HepG2 (cell line): ENCODE results near the gene OGFOD3. TPM values are rescaled to one million over a fixed set of nuclear protein-coding genes. Genes with fewer than 3 reads are reported as not detected.
A peak's percentile ranks its signal among the peaks of the same experiment; 100 is the strongest.

Experiments used
- KLF6 ChIP-seq: IDR thresholded peaks from 2 replicates; pipeline ENCODE4 v1.8.0; 2016; ENCODE audit warnings: missing biosample characterization, missing genetic modification reagents
- NCOA2 ChIP-seq: sonication (generic); formaldehyde crosslinking; IDR thresholded peaks from 2 replicates; pipeline ENCODE4 v1.8.0; 2022; ENCODE audit warnings: inconsistent platforms
- RNF2 ChIP-seq: fragments of 450-650 bp; conservative IDR thresholded peaks from 2 replicates; pipeline ENCODE4 v1.6.1; 2016; ENCODE audit warnings: low read depth
- STAG1 ChIP-seq: sonication (generic); formaldehyde crosslinking; IDR thresholded peaks from 2 replicates; pipeline ENCODE4 v1.4.0; 2020; ENCODE audit warnings: missing genetic modification reagents
- U2AF1 ChIP-seq: fragments of 200-400 bp; formaldehyde crosslinking; optimal IDR thresholded peaks from 2 replicates; pipeline ENCODE3; 2017; ENCODE audit warnings: mild to moderate bottlenecking, low read depth, low read length
- ZNF251 ChIP-seq: sonication (generic); formaldehyde crosslinking; IDR thresholded peaks from 2 replicates; pipeline ENCODE4 v1.9.0; 2021; ENCODE audit warnings: mild to moderate bottlenecking, missing genetic modification reagents
- ZNF484 ChIP-seq: sonication (generic); formaldehyde crosslinking; IDR thresholded peaks from 2 replicates; pipeline ENCODE4 v1.5.1; 2020; ENCODE audit warnings: mild to moderate bottlenecking, low read depth, missing genetic modification reagents, borderline replicate concordance
- ZNF660 ChIP-seq: sonication (generic); formaldehyde crosslinking; IDR thresholded peaks from 2 replicates; pipeline ENCODE4 v1.5.1; 2020; ENCODE audit warnings: mild to moderate bottlenecking, low read depth, missing genetic modification reagents, borderline replicate concordance
- ZNF883 ChIP-seq: sonication (generic); formaldehyde crosslinking; IDR thresholded peaks from 2 replicates; pipeline ENCODE4 v1.5.1; 2020; ENCODE audit warnings: mild to moderate bottlenecking, missing genetic modification reagents; ENCODE audit errors: not compliant biosample characterization
- polyA plus RNA-seq, 8 experiments: library from polyadenylated mRNA; depleted of rRNA in 3 of 8; stranded (reverse) in 7 of 8; unstranded in 1 of 8; fragments of >200 nt; fragmentation: Illumina TruSeq in 4 of 8; extraction: Trizol in 4 of 8; gene quantifications; 2 replicates each; pipeline versions ENCODE4 v1.2.1 to v1.2.3, GENCODE V29; 2011 to 2016; ENCODE audit warnings: low read depth in 4 of 8, missing spikeins in 1 of 8, mixed read lengths in 1 of 8; ENCODE audit not compliant: insufficient read depth in 1 of 8
- total RNA-seq, 5 experiments: library from RNA; depleted of rRNA; stranded (reverse); fragments of >200 nt; fragmentation: Illumina TruSeq; extraction: Trizol; gene quantifications; 2 replicates each; pipeline ENCODE4 v1.2.3, GENCODE V29; 2016; ENCODE audit warnings: low read depth in 1 of 5
- TF ChIP-seq, protein P1 (sequence below): sonication (generic); formaldehyde crosslinking; IDR thresholded peaks from 2 replicates; pipeline ENCODE4 v1.9.0; 2021; ENCODE audit warnings: missing genetic modification reagents, borderline replicate concordance
- TF ChIP-seq, protein P2 (sequence below), 2 experiments: IDR thresholded peaks; 2 replicates each; pipeline ENCODE4 v1.6.1; 2011 to 2012; ENCODE audit warnings: low read length in 2 of 2, borderline replicate concordance in 1 of 2, low read depth in 1 of 2, mild to moderate bottlenecking in 1 of 2, moderate library complexity in 1 of 2
- TF ChIP-seq, protein P3 (sequence below): sonication (generic); formaldehyde crosslinking; IDR thresholded peaks from 2 replicates; pipeline ENCODE4 v1.4.0; 2020; ENCODE audit warnings: missing genetic modification reagents
- TF ChIP-seq, protein P4 (sequence below): sonication (generic); formaldehyde crosslinking; IDR thresholded peaks from 2 replicates; pipeline ENCODE4 v1.4.0; 2020; ENCODE audit warnings: missing genetic modification reagents
- TF ChIP-seq, protein P5 (sequence below): IDR thresholded peaks from 2 replicates; pipeline ENCODE4 v1.6.1; 2018; ENCODE audit warnings: missing genetic modification reagents, mild to moderate bottlenecking, missing compliant biosample characterization
- TF ChIP-seq, protein P6 (sequence below): sonication (generic); formaldehyde crosslinking; IDR thresholded peaks from 2 replicates; pipeline ENCODE4 v1.4.0; 2020; ENCODE audit warnings: missing genetic modification reagents, borderline replicate concordance

OGFOD3 gene
- total and polyA plus RNA-seq, 2 of the 13 experiments (the other 11 are each of a cell fraction or from before 2014, with no cell fraction given): 40.0 to 42.1 TPM

DNA sequence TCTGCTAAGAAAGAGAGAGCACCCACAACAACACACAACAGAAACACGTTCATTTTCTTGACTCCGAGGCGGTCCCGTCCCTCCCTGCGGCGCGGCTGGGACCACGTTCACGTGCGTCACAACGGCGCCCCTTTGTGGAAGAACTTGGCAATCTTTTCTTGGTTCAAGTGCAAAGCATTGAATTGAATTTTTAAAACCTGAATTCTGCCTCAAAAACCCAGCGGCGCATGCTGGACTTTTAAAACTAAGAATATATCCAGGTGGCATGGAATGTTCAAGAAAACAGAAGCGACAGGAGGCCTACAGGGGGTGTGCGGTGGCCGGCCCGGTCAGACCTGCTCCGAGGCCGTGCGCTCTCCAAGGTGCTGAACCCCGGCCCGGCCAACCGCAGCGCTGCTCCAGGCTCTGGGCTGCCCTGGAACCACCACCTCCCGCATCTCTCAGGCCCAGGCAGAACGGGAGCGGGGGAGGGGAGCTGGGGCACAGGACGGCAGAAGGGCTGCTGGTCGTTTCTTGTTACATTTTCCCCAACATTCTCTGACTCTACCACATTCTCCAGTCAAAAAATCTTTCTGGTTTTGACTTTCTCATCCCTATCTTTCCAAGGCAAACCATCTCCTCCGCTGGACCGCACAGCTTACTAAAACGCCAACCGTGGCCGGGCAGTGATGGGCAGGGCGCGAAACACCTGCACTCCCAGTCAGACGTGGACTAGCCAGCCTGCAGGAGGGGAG is 3.7 kb downstream of the OGFOD3 start (continued):
- TF ChIP-seq, protein P1, sequence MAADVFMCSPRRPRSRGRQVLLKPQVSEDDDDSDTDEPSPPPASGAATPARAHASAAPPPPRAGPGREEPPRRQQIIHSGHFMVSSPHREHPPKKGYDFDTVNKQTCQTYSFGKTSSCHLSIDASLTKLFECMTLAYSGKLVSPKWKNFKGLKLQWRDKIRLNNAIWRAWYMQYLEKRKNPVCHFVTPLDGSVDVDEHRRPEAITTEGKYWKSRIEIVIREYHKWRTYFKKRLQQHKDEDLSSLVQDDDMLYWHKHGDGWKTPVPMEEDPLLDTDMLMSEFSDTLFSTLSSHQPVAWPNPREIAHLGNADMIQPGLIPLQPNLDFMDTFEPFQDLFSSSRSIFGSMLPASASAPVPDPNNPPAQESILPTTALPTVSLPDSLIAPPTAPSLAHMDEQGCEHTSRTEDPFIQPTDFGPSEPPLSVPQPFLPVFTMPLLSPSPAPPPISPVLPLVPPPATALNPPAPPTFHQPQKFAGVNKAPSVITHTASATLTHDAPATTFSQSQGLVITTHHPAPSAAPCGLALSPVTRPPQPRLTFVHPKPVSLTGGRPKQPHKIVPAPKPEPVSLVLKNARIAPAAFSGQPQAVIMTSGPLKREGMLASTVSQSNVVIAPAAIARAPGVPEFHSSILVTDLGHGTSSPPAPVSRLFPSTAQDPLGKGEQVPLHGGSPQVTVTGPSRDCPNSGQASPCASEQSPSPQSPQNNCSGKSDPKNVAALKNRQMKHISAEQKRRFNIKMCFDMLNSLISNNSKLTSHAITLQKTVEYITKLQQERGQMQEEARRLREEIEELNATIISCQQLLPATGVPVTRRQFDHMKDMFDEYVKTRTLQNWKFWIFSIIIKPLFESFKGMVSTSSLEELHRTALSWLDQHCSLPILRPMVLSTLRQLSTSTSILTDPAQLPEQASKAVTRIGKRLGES: peak; percentile 94
- TF ChIP-seq ZNF883 (CRISPR knock-in tag) (peak; percentile 76), ZNF484 (CRISPR knock-in tag) (peak; percentile 86; the same call in 1 of the 2 replicates), RNF2 (no peak), U2AF1 (no peak), KLF6 (CRISPR knock-in tag) (peak; percentile 99), ZNF251 (0 out of 2 replicates have a peak, but pooled peaks have one; percentile 14), NCOA2 (peak; percentile 67), STAG1 (peak; percentile 88), ZNF660 (CRISPR knock-in tag) (no peak)
- TF ChIP-seq, protein P2, sequence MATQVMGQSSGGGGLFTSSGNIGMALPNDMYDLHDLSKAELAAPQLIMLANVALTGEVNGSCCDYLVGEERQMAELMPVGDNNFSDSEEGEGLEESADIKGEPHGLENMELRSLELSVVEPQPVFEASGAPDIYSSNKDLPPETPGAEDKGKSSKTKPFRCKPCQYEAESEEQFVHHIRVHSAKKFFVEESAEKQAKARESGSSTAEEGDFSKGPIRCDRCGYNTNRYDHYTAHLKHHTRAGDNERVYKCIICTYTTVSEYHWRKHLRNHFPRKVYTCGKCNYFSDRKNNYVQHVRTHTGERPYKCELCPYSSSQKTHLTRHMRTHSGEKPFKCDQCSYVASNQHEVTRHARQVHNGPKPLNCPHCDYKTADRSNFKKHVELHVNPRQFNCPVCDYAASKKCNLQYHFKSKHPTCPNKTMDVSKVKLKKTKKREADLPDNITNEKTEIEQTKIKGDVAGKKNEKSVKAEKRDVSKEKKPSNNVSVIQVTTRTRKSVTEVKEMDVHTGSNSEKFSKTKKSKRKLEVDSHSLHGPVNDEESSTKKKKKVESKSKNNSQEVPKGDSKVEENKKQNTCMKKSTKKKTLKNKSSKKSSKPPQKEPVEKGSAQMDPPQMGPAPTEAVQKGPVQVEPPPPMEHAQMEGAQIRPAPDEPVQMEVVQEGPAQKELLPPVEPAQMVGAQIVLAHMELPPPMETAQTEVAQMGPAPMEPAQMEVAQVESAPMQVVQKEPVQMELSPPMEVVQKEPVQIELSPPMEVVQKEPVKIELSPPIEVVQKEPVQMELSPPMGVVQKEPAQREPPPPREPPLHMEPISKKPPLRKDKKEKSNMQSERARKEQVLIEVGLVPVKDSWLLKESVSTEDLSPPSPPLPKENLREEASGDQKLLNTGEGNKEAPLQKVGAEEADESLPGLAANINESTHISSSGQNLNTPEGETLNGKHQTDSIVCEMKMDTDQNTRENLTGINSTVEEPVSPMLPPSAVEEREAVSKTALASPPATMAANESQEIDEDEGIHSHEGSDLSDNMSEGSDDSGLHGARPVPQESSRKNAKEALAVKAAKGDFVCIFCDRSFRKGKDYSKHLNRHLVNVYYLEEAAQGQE (IDR thresholded peaks at IDR 0.05; ENCODE audit: borderline replicate concordance in 1 of 2, low read depth in 1 of 2, low read length in 2 of 2): peak; percentile 87 to 99
- TF ChIP-seq, protein P3, sequence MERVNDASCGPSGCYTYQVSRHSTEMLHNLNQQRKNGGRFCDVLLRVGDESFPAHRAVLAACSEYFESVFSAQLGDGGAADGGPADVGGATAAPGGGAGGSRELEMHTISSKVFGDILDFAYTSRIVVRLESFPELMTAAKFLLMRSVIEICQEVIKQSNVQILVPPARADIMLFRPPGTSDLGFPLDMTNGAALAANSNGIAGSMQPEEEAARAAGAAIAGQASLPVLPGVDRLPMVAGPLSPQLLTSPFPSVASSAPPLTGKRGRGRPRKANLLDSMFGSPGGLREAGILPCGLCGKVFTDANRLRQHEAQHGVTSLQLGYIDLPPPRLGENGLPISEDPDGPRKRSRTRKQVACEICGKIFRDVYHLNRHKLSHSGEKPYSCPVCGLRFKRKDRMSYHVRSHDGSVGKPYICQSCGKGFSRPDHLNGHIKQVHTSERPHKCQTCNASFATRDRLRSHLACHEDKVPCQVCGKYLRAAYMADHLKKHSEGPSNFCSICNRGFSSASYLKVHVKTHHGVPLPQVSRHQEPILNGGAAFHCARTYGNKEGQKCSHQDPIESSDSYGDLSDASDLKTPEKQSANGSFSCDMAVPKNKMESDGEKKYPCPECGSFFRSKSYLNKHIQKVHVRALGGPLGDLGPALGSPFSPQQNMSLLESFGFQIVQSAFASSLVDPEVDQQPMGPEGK: peak; percentile 74
- TF ChIP-seq, protein P4, sequence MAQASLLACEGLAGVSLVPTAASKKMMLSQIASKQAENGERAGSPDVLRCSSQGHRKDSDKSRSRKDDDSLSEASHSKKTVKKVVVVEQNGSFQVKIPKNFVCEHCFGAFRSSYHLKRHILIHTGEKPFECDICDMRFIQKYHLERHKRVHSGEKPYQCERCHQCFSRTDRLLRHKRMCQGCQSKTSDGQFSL (CRISPR knock-in tag): peak; percentile 77
- TF ChIP-seq, protein P5, sequence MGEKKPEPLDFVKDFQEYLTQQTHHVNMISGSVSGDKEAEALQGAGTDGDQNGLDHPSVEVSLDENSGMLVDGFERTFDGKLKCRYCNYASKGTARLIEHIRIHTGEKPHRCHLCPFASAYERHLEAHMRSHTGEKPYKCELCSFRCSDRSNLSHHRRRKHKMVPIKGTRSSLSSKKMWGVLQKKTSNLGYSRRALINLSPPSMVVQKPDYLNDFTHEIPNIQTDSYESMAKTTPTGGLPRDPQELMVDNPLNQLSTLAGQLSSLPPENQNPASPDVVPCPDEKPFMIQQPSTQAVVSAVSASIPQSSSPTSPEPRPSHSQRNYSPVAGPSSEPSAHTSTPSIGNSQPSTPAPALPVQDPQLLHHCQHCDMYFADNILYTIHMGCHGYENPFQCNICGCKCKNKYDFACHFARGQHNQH (CRISPR knock-in tag): peak; percentile 89
- TF ChIP-seq, protein P6, sequence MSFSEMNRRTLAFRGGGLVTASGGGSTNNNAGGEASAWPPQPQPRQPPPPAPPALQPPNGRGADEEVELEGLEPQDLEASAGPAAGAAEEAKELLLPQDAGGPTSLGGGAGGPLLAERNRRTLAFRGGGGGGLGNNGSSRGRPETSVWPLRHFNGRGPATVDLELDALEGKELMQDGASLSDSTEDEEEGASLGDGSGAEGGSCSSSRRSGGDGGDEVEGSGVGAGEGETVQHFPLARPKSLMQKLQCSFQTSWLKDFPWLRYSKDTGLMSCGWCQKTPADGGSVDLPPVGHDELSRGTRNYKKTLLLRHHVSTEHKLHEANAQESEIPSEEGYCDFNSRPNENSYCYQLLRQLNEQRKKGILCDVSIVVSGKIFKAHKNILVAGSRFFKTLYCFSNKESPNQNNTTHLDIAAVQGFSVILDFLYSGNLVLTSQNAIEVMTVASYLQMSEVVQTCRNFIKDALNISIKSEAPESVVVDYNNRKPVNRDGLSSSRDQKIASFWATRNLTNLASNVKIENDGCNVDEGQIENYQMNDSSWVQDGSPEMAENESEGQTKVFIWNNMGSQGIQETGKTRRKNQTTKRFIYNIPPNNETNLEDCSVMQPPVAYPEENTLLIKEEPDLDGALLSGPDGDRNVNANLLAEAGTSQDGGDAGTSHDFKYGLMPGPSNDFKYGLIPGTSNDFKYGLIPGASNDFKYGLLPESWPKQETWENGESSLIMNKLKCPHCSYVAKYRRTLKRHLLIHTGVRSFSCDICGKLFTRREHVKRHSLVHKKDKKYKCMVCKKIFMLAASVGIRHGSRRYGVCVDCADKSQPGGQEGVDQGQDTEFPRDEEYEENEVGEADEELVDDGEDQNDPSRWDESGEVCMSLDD (CRISPR knock-in tag): peak; percentile 95
